HG03039 (cell line): ENCODE measurements around the gene MYPN.
"Not testable (repeated sequence)": the region's sequence is repeated elsewhere in the genome, so short reads cannot be mapped to it uniquely, and the experiment has no call there.

Source experiments
- ATAC-seq: cut with Tn5 transposase; IDR thresholded peaks from one replicate; pipeline ENCODE4 v1.9.1; 2021; ENCODE audit warnings: mild to moderate bottlenecking, moderate library complexity; ENCODE audit not compliant: unreplicated experiment

MYPN gene

DNA sequence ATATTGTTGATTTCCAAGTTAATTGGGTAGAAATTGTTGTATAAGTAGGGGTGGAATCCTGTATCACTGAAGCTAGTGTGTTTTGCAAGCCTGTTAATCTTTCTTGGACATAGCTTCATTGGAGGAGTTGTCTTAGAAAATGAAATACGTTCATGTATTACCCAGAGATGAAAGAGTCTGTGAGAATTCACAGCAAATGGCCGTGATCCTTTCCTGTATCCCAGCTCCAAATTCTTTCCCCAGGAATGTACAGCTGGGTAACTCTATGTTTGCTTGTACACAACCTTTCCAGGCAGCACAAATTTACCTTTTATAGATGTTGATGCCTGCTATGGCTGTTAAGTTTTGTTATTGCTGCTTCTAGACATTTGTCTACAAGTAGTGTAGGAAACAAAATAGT lies 18.7 kb downstream of the MYPN start:
- no peak for ATAC-seq

GRCh38 chr10:68132391-68132790 lies 23.1 kb downstream of the MYPN start:
- ATAC-seq = no peak

DNA sequence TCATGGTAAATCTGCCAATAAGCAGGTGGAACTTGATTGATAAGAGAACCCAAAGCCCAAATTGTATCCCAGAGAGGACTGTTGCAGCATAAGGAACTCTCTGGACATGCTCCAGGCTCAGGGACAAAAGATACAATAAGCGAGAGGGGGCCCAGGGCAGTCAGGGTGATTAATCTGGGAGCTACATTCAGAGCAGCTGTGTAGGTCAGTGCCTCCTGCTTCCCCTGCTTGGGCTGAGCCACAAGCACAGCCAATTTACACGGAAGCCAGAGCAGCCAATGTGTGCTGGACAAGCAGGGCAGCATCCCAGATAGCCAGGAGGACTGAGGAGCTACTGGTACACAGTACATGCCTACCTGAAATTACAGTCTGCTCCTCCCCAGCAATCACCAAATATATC lies 24.2 kb downstream of the MYPN start:
- ATAC-seq = no peak

GRCh38 chr10:68135362-68135761 lies 26.1 kb downstream of the MYPN start:
- no peak for ATAC-seq

DNA sequence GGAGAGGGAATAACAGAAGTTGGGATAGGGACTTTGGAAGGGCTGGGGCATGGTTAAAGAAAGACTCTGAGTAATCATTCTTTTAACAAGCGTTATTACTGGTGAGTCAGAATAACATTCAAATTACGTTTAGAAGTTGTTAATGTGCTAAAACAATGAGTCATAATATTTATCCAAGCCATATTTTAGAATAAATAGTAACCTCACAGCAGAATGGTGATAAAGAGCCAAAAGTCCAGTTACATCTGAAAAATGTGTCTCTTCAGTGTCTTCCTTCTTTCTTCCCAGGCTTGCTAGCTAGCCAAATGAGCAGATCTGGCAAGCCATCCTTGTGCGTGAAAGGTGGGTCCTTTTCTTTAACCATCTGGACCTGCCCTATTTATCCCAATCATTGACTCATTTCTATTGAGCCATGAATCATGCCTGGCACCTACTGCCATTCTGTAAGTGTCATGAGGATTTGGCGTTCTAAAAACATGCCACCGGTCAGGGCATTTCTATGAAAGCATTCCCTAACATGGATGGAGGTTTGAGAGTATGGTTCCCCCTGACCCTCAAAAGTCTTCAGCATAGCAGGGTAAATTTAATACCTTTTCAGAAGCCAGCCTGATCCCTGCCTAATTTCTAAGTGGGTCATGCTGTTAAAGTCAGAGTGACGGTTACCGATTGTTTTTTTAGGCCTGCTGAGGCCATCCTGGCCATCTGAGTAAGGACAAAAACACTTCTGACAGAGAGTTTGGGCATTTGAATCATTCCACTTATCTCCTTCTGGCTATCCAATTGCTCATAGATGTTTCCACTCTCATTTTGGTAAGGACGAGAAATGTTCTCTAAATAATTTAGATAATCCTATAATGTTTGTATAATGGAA lies 26.9 kb downstream of the MYPN start:
- ATAC-seq = no peak

DNA sequence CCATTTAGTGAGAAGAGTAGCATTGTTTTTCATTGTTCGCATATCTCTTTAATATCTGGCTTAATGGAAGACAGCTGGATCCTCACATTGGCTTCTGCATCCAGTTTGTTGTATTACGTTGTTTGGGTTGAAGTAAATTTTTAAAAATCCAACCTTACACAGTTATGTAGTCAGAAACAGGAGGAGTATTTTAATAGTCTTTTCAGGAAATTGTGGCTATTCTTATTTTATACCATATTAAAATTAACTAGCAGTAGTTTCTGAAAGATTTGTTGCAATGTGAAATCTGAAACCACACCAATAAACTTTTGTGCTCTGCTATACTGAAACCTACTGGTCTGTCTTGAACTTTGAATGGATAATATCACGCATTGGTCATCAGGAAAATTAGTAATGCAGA lies 27.9 kb downstream of the MYPN start:
- no peak for ATAC-seq

DNA sequence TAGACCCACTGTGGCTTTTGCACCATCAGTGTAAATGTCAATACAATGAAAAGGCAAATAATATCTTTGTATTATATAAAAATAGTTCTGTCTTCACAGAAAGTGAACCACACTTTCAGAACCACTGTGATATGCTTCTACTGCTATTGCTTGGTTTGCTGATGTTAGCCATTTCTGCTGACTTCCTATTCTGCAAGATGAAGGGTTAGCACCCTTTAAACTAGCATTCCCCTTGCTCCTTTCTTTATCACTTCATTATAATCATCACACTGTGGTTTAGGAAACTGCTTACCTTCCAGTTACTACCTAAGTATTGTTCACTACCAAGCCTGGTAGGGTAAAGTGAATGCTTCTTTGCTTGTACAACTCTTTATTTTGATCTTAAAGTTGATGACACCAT lies 29.2 kb downstream of the MYPN start:
- no peak for ATAC-seq

DNA sequence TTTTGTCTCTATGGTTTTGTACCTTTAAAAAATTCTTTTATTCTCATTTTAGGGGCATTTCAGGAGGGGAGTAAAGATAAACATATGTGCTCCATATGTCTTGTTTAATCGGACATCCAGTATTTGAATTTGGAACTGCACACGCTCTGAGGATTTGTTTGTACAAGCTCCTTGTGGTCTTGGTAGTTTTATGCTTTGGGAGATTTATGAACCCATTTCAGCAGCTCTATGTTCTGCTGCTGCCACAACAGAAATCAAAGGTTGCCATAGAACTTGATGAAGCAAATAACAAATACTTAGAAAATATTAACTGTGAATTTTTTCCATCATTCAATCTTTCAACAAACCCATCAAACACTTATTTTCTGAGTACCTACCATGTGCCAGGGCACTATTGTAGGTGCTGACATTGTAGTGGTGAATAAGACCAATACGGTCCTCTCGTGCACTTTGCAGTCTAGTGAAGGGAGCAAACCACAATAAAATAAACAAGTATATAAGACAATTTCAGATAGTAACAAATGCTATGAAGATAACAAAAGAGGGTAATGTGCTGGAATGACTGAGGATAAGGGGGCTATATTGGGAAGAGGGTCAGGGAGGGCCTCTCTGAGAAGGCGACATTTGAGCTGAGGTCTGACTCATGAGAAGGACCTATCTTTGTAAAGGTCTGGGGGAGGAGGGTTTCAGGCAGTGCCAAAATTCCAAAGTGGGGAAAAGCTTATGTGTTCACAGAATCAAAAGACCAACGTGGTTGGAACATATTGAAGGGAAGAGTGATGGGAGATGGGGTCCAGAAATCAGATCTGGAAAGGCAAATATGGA lies 30.4 kb downstream of the MYPN start:
- no peak for ATAC-seq

DNA sequence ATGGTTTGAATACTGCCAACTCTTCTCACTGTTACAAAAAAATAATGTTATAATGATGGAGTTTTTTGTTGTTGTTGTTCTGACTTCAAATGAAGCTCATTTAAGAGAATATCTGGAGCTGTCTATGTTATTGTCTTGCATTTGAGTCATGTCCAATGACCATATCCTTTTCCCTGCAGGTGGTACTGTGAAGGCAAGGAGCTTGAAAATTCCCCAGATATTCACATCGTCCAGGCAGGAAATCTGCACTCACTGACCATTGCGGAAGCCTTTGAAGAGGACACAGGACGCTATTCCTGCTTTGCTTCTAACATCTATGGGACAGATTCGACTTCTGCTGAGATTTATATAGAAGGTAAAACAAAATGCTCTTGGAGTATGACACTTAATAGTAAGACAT lies 33.5 kb downstream of the MYPN start:
- no peak for ATAC-seq

GRCh38 chr10:68144709-68145108 lies 35.4 kb downstream of the MYPN start:
- ATAC-seq = no peak

- no peak for ATAC-seq
Measured at GRCh38 chr10:68145705-68146104, 36.4 kb downstream of the MYPN start.

DNA sequence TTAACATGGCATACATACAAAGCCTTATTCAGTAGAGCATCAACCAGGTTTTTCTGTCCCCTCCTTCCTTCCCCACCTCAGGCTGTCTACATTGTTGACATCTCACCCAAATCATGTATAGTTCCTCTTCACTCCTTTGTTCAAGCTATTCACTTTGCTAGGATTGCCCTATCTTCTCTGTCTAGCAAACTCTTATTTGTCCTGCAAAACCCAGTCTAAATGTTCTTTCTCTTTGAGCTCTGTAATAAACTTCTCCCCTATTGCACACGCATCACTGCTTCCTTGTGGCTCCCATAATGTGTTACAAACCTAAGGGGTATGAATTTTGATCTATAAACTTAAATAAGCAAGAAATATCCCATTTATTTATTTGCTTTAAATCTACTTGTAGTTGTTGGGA lies 36.8 kb downstream of the MYPN start:
- ATAC-seq = no peak

DNA sequence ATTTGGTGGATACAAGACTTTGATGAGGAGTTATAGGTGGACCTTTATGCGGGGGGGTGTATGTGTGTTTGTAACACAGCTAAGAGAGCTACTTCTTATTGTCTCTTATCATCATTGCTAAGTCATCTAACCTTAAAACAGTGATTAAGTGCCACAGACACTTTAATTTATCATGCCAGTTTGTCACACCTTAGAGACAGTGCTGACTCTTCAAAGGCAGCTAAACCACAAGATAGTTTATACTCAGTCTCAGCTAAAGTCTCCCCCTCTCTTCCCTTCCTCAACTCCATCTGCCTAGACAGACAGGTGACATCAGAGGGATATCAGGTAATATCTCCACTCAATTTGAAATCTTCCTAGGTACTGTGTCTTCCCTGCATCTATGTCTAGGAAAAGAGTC lies 42.2 kb downstream of the MYPN start:
- ATAC-seq = no peak

DNA sequence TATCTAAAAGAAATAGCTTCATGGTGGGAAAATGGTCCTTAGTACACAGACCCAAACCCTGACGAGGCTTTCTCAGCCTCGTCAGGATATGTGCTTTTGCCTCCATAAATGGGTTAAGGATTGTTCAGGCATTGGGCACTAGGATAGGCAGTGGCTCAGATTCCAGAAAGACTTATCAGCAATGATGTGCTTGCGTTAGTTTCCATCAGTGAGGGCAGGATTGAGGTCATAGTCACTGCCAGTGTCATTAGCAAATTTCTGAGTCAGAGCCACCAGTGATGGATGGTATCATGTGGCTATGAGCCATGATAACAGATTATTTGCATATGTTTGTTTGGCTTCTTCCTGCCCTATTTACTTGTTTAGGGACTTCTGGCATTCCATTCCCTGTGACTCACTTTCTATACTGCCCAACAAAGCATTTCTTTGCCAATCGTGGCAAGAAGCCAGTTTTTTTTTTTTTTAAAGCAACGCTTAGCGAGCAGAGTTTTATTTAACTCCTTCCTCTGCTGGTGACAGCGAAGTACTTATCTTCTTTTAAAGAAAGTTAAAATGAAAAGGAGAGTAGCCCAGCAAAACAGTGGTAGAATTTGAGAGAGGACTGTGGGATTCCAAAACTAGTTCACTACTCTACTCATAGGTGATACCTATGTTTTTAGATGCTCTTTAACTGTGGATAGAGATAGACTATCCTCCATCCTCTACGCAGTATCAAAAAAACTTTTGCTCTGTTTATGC lies 44.4 kb downstream of the MYPN start:
- no peak for ATAC-seq

- no peak for ATAC-seq
Measured at GRCh38 chr10:68154211-68154497, 44.9 kb downstream of the MYPN start.

- no peak for ATAC-seq
Measured at GRCh38 chr10:68155615-68156210, 46.4 kb downstream of the MYPN start.

- ATAC-seq = no peak
Measured at GRCh38 chr10:68156373-68157185, 47.3 kb downstream of the MYPN start.

DNA sequence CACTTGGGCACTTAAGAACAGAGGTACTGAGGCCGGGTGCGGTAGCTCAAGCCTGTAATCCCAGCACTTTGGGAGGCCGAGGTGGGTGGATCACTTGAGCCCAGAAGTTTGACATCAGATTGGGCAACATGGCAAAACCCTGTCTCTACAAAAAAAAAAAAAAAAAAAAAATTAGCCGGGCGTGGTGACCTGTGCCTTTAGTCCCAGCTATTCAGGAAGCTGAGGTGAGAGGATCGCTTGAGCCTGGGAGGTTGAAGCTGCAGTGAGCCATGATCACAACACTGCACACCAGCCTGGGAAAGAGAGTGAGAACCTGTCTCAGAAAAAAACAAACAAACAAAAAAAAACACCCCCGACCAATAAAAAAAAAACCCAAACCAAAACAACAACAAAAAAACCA lies 48.2 kb downstream of the MYPN start:
- not testable (repeated sequence) for ATAC-seq

- ATAC-seq = no peak
Measured at GRCh38 chr10:68158031-68158430, 48.7 kb downstream of the MYPN start.

- peak; percentile 93 for ATAC-seq
Measured at GRCh38 chr10:68163735-68164134, 54.4 kb downstream of the MYPN start.
